Peyer's patch (tissue), 4 donors: ENCODE results near the gene RWDD1. TPM values are rescaled to one million over a fixed set of nuclear protein-coding genes. Genes with fewer than 3 reads are reported as not detected.

Experiments used
- DNase-seq, 3 donors: peaks; one replicate each; pipeline ENCODE4 v3.0.0-alpha.2; 2017 to 2019
- H3K27ac ChIP-seq, 4 donors: fragments of 200-600 bp; sonication (generic); one replicate each; pipeline ENCODE4 v1.5.1; 2016 to 2019
- H3K27me3 ChIP-seq, 2 donors: fragments of 200-600 bp; sonication (generic); one replicate each; pipeline ENCODE4 v1.5.1; 2019
- H3K36me3 ChIP-seq, 3 donors: fragments of 200-600 bp; sonication (generic); one replicate each; pipeline ENCODE4 v1.5.1; 2016 to 2019
- H3K4me1 ChIP-seq, 4 donors: fragments of 200-600 bp; sonication (generic); one replicate each; pipeline ENCODE4 v1.5.1; 2016 to 2019
- H3K4me3 ChIP-seq, 4 donors: fragments of 200-600 bp; sonication (generic); 1 replicate in 3 of 4; 2 replicates in 1 of 4; pipeline ENCODE4 v1.5.1; 2016 to 2019; ENCODE audit warnings: mild to moderate bottlenecking in 1 of 4
- H3K9me3 ChIP-seq, 4 donors: fragments of 200-600 bp; sonication (generic); one replicate each; pipeline ENCODE4 v1.5.1; 2016 to 2019; ENCODE audit warnings: mild to moderate bottlenecking in 1 of 4
- POLR2A ChIP-seq, 2 donors: fragments of 450-650 bp; IDR thresholded peaks; one replicate each; pipeline ENCODE4 v1.5.1; 2017; ENCODE audit warnings: antibody characterized with exemption in 2 of 2, mild to moderate bottlenecking in 2 of 2, moderate library complexity in 2 of 2
- total RNA-seq, 4 donors: library from RNA; depleted of rRNA; stranded (reverse); fragments of >200 nt; gene quantifications; one replicate each; pipeline ENCODE4 v1.1.0, GENCODE V29; 2016
- TF ChIP-seq, protein P1 (sequence below), 6 experiments: fragments of 450-650 bp in 4 of 6; fragments of 200-600 bp in 2 of 6; sonication (generic) in 1 of 6; IDR thresholded peaks; one replicate each; pipeline ENCODE4 v1.5.1; 2017 to 2019; ENCODE audit warnings: antibody characterized with exemption in 6 of 6, mild to moderate bottlenecking in 3 of 6, moderate library complexity in 1 of 6

RWDD1 gene
- total RNA-seq, 4 donors from 2014 or later: 13.3 to 40.4 (median 22.4) TPM

DNA sequence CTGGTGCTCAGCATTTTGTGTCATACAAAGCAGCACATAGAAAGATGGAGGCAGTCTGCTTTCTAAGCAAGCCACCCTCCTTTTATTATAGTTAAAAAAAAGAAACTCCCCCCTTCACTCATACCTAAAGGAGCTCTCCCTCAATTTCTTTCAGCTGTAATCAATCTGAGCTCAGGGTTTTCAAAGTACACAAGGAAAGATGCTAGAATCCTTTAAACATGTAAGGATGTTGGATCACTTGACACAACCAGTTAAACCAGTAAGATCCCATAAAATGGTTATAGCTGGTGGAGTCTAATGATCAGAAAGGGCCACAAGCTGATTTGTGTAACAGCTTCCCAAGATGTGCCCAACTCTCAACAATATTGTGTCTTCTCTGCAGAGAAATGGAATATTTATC lies 17.9 kb upstream of the RWDD1 start, which contains the start of gene CALHM4:
CALHM4 (plus strand) TSS at position 301 of the 400 bp plus-strand sequence; CDS start at position 344, 43 bp downstream.
- H3K4me1 ChIP-seq: no peaks in the 10 kb centered on the region
- TF ChIP-seq, protein P1, sequence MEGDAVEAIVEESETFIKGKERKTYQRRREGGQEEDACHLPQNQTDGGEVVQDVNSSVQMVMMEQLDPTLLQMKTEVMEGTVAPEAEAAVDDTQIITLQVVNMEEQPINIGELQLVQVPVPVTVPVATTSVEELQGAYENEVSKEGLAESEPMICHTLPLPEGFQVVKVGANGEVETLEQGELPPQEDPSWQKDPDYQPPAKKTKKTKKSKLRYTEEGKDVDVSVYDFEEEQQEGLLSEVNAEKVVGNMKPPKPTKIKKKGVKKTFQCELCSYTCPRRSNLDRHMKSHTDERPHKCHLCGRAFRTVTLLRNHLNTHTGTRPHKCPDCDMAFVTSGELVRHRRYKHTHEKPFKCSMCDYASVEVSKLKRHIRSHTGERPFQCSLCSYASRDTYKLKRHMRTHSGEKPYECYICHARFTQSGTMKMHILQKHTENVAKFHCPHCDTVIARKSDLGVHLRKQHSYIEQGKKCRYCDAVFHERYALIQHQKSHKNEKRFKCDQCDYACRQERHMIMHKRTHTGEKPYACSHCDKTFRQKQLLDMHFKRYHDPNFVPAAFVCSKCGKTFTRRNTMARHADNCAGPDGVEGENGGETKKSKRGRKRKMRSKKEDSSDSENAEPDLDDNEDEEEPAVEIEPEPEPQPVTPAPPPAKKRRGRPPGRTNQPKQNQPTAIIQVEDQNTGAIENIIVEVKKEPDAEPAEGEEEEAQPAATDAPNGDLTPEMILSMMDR (IDR thresholded peaks at IDR 0.05): no peak
- TF ChIP-seq POLR2A (IDR thresholded peaks at IDR 0.05): no peak
- DNase-seq: no peak
- no peaks in the 10 kb centered on the region for H3K9me3 ChIP-seq
- H3K27me3 ChIP-seq: no peaks in the 10 kb centered on the region
- H3K4me3 ChIP-seq: no peak within 1 kb of the TSS
- no peak within 1 kb of the TSS for H3K27ac ChIP-seq
- H3K36me3 ChIP-seq: no peaks in the 10 kb centered on the region

DNA sequence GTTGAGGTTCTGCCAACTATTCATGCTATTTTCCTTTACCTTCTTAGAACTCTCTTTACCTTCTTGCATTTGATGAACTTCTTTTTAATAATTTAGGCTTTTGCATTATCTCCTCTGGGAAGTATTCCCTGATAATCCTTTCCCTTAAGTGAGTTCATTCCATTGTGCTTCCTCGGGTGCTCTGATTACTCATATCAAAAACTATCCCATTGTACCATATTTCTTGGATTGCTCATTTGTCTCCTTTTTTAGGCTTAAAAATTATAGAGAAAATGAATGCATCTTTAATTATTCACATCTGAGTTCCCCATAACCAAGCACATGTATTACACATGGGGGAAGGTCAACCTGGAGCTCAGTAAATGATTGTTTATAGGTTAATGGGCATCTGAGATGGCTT lies 15.2 kb upstream of the RWDD1 start:
- H3K27me3 ChIP-seq: no peaks in the 10 kb centered on the region
- no peak for TF ChIP-seq POLR2A (IDR thresholded peaks at IDR 0.05)
- TF ChIP-seq, protein P1 (IDR thresholded peaks at IDR 0.05): no peak
- H3K36me3 ChIP-seq: no peaks in the 10 kb centered on the region
- no peak overlapping the region for H3K27ac ChIP-seq
- H3K4me1 ChIP-seq: no peaks in the 10 kb centered on the region
- H3K9me3 ChIP-seq: no peaks in the 10 kb centered on the region
- no peak overlapping the region for H3K4me3 ChIP-seq
- no peak for DNase-seq

DNA sequence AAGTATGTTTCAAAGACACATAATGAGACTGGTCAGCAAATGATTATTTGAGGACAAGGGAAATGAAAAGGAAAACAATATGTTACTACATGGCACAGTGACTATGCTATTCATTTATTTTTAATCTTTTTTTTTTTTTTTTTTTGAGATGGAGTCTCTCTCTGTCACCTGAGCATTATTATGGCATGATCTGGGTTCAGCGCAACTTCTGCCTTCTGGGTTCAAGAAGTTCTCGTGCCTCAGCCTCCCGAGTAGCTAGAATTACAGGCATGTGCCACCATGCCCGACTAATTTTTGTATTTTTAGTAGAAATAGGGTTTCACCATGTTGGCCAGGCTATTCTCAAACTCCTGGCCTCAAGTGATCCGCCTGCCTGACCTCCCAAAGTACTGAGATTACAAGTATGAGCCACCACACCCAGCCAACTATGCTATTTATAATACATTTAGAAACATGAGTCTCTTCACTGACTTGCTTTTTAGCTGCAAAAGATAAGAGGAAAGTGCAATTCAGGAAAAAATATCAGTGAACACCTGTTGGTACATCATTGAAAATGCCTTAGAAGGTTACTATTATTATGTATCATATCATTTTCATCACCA lies 14.4 kb upstream of the RWDD1 start:
- Histone ChIP-seq H3K27ac (no peak overlapping the region), H3K27me3 (no peaks in the 10 kb centered on the region), H3K4me1 (no peaks in the 10 kb centered on the region), H3K36me3 (no peaks in the 10 kb centered on the region), H3K9me3 (no peaks in the 10 kb centered on the region), H3K4me3 (no peak overlapping the region)
- no peak for TF ChIP-seq POLR2A (IDR thresholded peaks at IDR 0.05)
- TF ChIP-seq, protein P1 (IDR thresholded peaks at IDR 0.05): no peak
- no peak for DNase-seq

DNA sequence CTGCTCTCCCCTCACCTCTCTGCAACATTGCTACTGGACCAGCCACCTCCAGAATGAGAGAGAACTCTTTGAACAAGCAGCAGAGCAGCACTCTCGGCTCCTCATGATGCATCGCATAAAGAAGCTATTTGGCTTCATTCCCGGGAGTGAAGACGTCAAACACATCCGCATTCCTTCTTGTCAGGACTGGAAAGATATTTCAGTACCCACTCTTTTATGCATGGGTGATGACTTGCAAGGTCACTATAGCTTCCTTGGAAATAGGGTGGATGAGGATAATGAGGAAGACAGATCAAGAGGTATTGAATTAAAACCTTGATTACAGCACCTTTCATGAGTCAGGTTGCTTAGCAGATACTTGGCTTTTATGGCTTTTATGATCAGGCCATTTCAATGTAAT lies 13.4 kb upstream of the RWDD1 start:
- no peak overlapping the region for H3K4me3 ChIP-seq
- no peaks in the 10 kb centered on the region for H3K36me3 ChIP-seq
- H3K9me3 ChIP-seq: no peaks in the 10 kb centered on the region
- TF ChIP-seq POLR2A (IDR thresholded peaks at IDR 0.05): no peak
- TF ChIP-seq, protein P1 (IDR thresholded peaks at IDR 0.05): no peak
- H3K27ac ChIP-seq: no peak overlapping the region
- no peak for DNase-seq
- no peaks in the 10 kb centered on the region for H3K4me1 ChIP-seq
- H3K27me3 ChIP-seq: no peaks in the 10 kb centered on the region

DNA sequence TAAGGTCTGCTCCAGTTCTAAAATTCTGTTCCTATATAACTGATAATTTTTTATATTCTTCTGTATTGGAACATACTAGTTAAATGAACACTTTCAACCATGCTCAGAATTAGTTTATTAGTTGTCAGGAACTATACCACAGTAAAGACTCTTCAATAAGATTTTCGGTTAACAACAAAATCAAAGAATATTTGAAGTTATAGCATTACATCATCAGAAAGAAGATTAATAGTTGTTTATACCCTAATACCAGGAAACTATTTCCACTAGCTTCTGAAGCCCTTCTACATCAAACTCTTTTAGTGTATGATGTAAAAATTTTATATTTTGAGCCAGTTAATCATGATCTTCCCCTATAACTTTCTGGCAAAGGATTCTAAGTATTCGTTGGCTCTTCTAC lies 11.2 kb upstream of the RWDD1 start:
- Histone ChIP-seq H3K9me3 (no peaks in the 10 kb centered on the region), H3K27ac (no peak overlapping the region), H3K36me3 (no peaks in the 10 kb centered on the region), H3K4me1 (no peaks in the 10 kb centered on the region), H3K27me3 (no peaks in the 10 kb centered on the region), H3K4me3 (no peak overlapping the region)
- TF ChIP-seq, protein P1 (IDR thresholded peaks at IDR 0.05): no peak
- TF ChIP-seq POLR2A (IDR thresholded peaks at IDR 0.05): no peak
- DNase-seq: no peak
